H1 (cell line): Measurements from ENCODE around the gene TMTC4. TPM values are rescaled to one million over a fixed set of nuclear protein-coding genes. Genes with fewer than 3 reads are reported as not detected.

Experiments
- ASH2L ChIP-seq: fragments of 200-600, 300-600 bp; sonication (generic); IDR thresholded peaks from one replicate; pipeline ENCODE4 v1.7.1; 2017; ENCODE audit warnings: low read length
- CBX5 ChIP-seq: fragments of 300-800, 300-1000 bp; sonication (generic); IDR thresholded peaks from 2 replicates; pipeline ENCODE4 v1.7.1; 2016; ENCODE audit warnings: antibody characterized with exemption, low read length, low read depth
- CHD1 ChIP-seq: IDR thresholded peaks from 2 replicates; pipeline ENCODE4 v1.6.1; 2012; ENCODE audit warnings: low read depth, low read length, improper control_type of control experiment
- EGR1 ChIP-seq: IDR thresholded peaks from 2 replicates; pipeline ENCODE4 v1.6.1; 2011; ENCODE audit warnings: low read depth, low read length, borderline replicate concordance
- EP300 ChIP-seq, 2 experiments: IDR thresholded peaks; 1 replicate in 1 of 2; 2 replicates in 1 of 2; pipeline ENCODE4 v1.6.1; 2011 to 2012; ENCODE audit warnings: low read depth in 2 of 2, low read length in 2 of 2, mild to moderate bottlenecking in 2 of 2, borderline replicate concordance in 1 of 2, inconsistent platforms in 1 of 2, moderate library complexity in 1 of 2
- EZH2 ChIP-seq: fragments of 200-600 bp; sonication (generic); IDR thresholded peaks from 2 replicates; pipeline ENCODE4 v1.7.1; 2012; ENCODE audit warnings: low read depth, mild to moderate bottlenecking, moderate library complexity, low read length, inconsistent platforms; ENCODE audit not compliant: severe bottlenecking
- GTF2F1 ChIP-seq: IDR thresholded peaks from 2 replicates; pipeline ENCODE4 v1.6.1; 2012; ENCODE audit warnings: low read depth, low read length, improper control_type of control experiment, borderline replicate concordance
- JUN ChIP-seq: IDR thresholded peaks from 2 replicates; pipeline ENCODE4 v1.6.1; 2011; ENCODE audit warnings: low read depth, mild to moderate bottlenecking, improper control_type of control experiment, low read length
- KDM4A ChIP-seq: IDR thresholded peaks from one replicate; pipeline ENCODE4 v1.7.1; 2012; ENCODE audit warnings: low read depth, mild to moderate bottlenecking, moderate library complexity, low read length, inconsistent platforms; ENCODE audit not compliant: severe bottlenecking
- KDM5A ChIP-seq: fragments of 200-600 bp; IDR thresholded peaks from 2 replicates; pipeline ENCODE4 v1.7.1; 2012; ENCODE audit warnings: mild to moderate bottlenecking, low read length, inconsistent platforms, mixed read lengths
- NANOG ChIP-seq: IDR thresholded peaks from 2 replicates; pipeline ENCODE4 v1.6.1; 2011; ENCODE audit warnings: low read length, low read depth, mild to moderate bottlenecking, inconsistent platforms; ENCODE audit not compliant: insufficient read depth, poor library complexity, severe bottlenecking
- NRF1 ChIP-seq: IDR thresholded peaks from 2 replicates; pipeline ENCODE4 v1.6.1; 2011; ENCODE audit warnings: mild to moderate bottlenecking, low read depth, low read length, improper control_type of control experiment
- POU5F1 ChIP-seq: IDR thresholded peaks from 2 replicates; pipeline ENCODE4 v1.6.1; 2011; ENCODE audit warnings: low read depth, mild to moderate bottlenecking, low read length, moderate library complexity
- RAD21 ChIP-seq, 2 experiments: IDR thresholded peaks in 1 of 2; conservative IDR thresholded peaks in 1 of 2; 2 replicates each; pipeline ENCODE4 v1.6.1; 2011; ENCODE audit warnings: low read depth in 2 of 2, low read length in 2 of 2, improper control_type of control experiment in 1 of 2, inconsistent platforms in 1 of 2, mild to moderate bottlenecking in 1 of 2, moderate library complexity in 1 of 2
- RFX5 ChIP-seq: IDR thresholded peaks from 2 replicates; pipeline ENCODE4 v1.6.1; 2011; ENCODE audit warnings: low read depth, low read length, improper control_type of control experiment, borderline replicate concordance
- SIRT6 ChIP-seq: IDR thresholded peaks from one replicate; pipeline ENCODE4 v1.7.1; 2012; ENCODE audit warnings: low read length, inconsistent platforms
- SP1 ChIP-seq: IDR thresholded peaks from 2 replicates; pipeline ENCODE4 v1.6.1; 2011; ENCODE audit warnings: low read depth, low read length
- SP4 ChIP-seq: IDR thresholded peaks from 2 replicates; pipeline ENCODE4 v1.6.1; 2012; ENCODE audit warnings: low read length, inconsistent platforms
- SRF ChIP-seq: IDR thresholded peaks from 2 replicates; pipeline ENCODE4 v1.6.1; 2011; ENCODE audit warnings: mild to moderate bottlenecking, low read depth, low read length, moderate library complexity
- SUZ12 ChIP-seq: fragments of 200-600 bp; sonication (generic); IDR thresholded peaks from 2 replicates; pipeline ENCODE4 v1.6.1; 2012; ENCODE audit warnings: mild to moderate bottlenecking, inconsistent platforms, low read length, moderate library complexity, mixed read lengths
- TBP ChIP-seq: IDR thresholded peaks from 2 replicates; pipeline ENCODE4 v1.6.1; 2011; ENCODE audit warnings: low read depth, low read length, improper control_type of control experiment
- TCF12 ChIP-seq: IDR thresholded peaks from 2 replicates; pipeline ENCODE4 v1.6.1; 2011; ENCODE audit warnings: low read depth, mild to moderate bottlenecking, low read length
- USF2 ChIP-seq: IDR thresholded peaks from 2 replicates; pipeline ENCODE4 v1.6.1; 2011; ENCODE audit warnings: low read length, improper control_type of control experiment
- polyA plus RNA-seq, 7 experiments: library from polyadenylated mRNA; depleted of rRNA in 3 of 7; stranded (reverse) in 5 of 7; unstranded in 2 of 7; fragments of >200 nt in 5 of 7; fragments of 200-250 nt in 2 of 7; gene quantifications; 1 replicate in 5 of 7; 2 replicates in 1 of 7; 4 replicates in 1 of 7; pipeline versions ENCODE4 v1.2.1 to v1.2.3, GENCODE V29; 2011 to 2013; ENCODE audit warnings: missing spikeins in 2 of 7, mixed read lengths in 2 of 7
- total RNA-seq: library from RNA; stranded (reverse); fragmentation: NEBNext Ultra II Directional; extraction: Animal tissue kit (Norgen Biotek cat#: 25700); gene quantifications from 2 replicates; pipeline ENCODE4 v1.2.1, GENCODE V29; 2021

Gene TMTC4
- total and polyA plus RNA-seq, 2 of the 8 experiments (the other 6 are each of a cell fraction or from before 2014, with no cell fraction given), result 26.3 to 42.6 TPM

- TF ChIP-seq USF2, result peak; percentile 56
- TF ChIP-seq EGR1, result peak; percentile 72; the same call in 1 of the 2 replicates
- TF ChIP-seq SP1, result no peak
- TF ChIP-seq SIRT6, result no peak
- TF ChIP-seq GTF2F1, result no peak
- TF ChIP-seq CHD1, result no peak
- no peak for TF ChIP-seq NRF1
- no peak for TF ChIP-seq SRF
- 0 out of 2 replicates have a peak, but pooled peaks have one; percentile 13 for TF ChIP-seq TCF12
- no peak for TF ChIP-seq CBX5
- TF ChIP-seq SUZ12, result 0 out of 2 replicates have a peak, but pooled peaks have one; percentile 33
- TF ChIP-seq POU5F1, result no peak
- no peak for TF ChIP-seq RFX5
- TF ChIP-seq TBP, result no peak
- TF ChIP-seq KDM4A, result peak; percentile 97
- no peak for TF ChIP-seq KDM5A
- TF ChIP-seq RAD21 (IDR thresholded peaks at IDR 0.05 in 1 of 2, conservative IDR thresholded peaks at IDR 0.05 in 1 of 2; ENCODE audit: low read depth in 2 of 2, low read length in 2 of 2), result peak; percentile 35 to 62; a peak in 3 of 4 replicates
- no peak for TF ChIP-seq SP4
- TF ChIP-seq JUN, result no peak
- peak; percentile 77 for TF ChIP-seq ASH2L
- TF ChIP-seq NANOG, result no peak
- peak in 1 of 2 experiments; percentile 12; a peak in 1 of 3 replicates for TF ChIP-seq EP300 (IDR thresholded peaks at IDR 0.05; ENCODE audit: borderline replicate concordance in 1 of 2, low read depth in 2 of 2, low read length in 2 of 2)
- TF ChIP-seq EZH2, result no peak
These were observed 86.0 kb downstream of the TMTC4 start, which contains the start of gene GGACT (continued) for GRCh38 chr13:100588331-100589177.
